Sciatic nerve (tissue), 2 donors: ENCODE data around the gene CALD1. TPM values are rescaled to one million over a fixed set of nuclear protein-coding genes. Genes with fewer than 3 reads are reported as not detected.

Experiments used
- ATAC-seq: fragments of 200-7000 bp; cut with Tn5 transposase; one replicate; pipeline ENCODE4 v1.9.1; 2020; ENCODE audit warnings: mild to moderate bottlenecking, moderate library complexity
- DNase-seq: peaks from one replicate; pipeline ENCODE4 v3.0.0-alpha.2; 2020; ENCODE audit warnings: low spot score
- intact Hi-C: fragments of 100-400 bp; cut with DNase I; formaldehyde crosslinking; loops from one replicate; pipeline ENCODE4 v1.14.2; 2022
- total RNA-seq: library from RNA; stranded (reverse); fragmentation: NEBNext Ultra II Directional; extraction: Animal tissue kit (Norgen Biotek cat#: 25700); gene quantifications from one replicate; pipeline ENCODE4 v1.2.1, GENCODE V29; 2021
- donor health status: DM: no; HTN: no; CAD: no.
- donor health status: DM: no; HTN: no; CAD: no.

CALD1 gene
- total RNA-seq, 1 donor from 2014 or later, result 534 TPM

DNA sequence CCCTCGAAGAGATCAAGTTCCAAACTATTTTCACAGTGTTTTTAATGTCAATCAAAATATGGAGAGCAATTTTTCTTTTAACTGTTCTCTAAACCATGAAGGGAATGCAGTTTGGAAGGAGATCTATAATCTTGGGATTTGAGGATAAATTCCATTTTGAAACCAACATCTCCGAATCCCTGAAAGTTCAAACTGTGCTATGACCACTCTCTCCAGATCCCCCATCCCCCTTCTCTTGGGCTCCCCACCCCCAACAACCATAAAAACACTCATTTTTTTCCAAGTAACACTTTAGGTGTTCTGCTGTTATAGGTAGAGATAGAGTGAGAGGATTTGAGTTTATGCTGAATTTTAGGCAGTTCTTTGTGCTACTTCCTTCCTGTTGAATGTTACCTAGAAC is 1.7 kb downstream of the CALD1 start:
- intact Hi-C loops, result no loop called here
- no peak for DNase-seq
- ATAC-seq, result no peak

DNA sequence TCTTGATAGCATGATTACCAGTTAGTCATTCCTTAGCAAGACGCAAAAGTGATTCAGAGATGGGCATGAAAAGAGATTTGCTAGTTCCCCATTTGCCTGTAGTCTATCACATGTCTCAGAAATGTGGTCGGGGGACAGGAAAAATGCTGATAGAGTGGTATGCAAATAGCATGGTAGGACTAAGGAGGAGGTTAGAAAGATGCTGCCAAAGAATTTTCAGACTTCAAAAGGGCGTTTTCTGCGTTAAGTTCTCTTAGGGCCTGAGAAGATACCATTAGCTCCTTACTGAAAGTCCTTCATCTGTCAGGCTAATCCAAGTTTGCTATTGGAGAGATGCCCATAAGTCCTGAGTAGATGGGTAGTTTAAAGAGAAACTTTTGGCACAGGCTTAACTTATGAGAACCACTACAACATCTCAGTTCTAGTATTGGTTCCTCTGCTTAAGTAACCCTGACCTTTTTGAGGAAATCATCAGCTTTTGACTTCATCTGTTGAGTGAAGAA is 2.7 kb downstream of the CALD1 start:
- intact Hi-C loops, result no loop called here

DNA sequence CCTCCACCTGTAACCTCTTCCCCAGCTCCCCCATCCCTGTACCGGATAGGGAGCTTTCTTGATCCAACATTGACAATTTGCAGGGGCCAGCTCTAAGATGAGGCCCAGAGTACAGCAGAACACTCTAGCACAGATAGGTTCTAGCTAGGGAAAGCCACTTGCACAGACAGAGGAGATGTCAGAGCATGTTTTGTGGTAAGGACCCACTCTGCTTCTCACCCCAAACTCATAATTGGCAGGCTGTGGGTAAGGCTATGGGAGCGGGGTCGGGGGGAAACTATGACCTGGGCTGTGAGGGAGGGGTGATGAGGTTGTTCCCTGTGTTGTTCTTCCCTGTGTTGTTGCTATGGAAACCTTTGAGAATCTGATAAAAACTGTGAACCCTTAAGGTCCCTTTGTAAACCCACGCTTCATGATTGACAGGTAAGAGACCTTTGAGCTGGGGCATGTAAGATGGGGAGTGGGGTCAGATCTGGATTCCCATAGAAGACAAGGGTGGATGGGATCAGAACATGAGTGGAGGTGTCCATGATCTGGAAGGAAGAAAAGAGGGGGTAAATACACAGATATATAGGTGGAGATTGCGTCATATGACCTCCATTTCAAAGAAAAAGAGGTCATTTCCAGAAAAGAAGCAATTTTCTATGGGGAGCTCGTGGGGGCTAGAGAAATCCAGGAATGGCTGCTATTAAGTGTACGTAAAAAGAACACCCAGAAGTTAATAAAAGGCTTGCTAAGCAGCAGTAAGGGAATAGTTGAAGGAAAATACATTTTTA is 4.0 kb downstream of the CALD1 start:
- no peak for ATAC-seq
- intact Hi-C loops, result no loop called here

More for the DNA sequence above, 2.7 kb downstream of the CALD1 start:
- ATAC-seq (no peak), DNase-seq (no peak)

DNA sequence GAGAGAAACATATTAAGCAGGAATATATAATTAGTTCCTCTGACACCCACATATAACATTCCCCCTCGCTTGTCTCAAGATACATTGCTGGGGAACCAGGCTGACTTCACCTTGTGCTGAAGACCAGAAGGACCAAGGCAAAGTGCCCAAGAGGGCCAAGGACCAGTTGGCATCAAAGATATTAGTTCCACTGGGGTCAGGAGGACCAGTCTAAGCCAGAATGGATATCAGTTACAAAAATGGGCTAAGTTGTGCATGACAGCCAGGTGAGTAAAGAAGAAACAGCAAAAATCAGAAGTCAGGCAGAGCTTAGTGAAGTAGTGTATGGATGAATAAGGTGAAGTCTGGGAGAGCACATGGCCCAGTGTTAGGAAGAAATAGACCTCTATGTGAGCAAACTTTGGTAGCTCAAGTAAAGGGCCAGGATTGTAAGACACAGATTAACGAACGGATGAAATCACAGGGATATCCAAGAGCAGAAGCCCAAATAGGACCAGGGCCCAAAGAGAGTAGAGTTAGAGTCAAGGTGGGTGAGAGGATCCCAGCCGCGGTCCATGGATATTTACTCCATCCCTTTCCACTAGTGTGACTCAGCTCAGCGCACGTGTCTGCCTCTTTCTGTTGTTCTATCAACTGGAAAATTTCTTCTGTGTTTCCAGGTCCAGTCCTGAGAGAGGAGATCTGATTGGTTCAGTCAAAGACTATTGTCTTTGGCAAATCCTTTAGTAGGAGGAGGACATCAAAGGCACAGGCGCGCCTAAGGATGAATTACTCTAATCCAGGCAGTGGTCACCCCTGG is 5.0 kb downstream of the CALD1 start:
- peak; percentile 60 for ATAC-seq
- DNase-seq, result no peak
- intact Hi-C loops, result no loop called here

More for the DNA sequence above, 4.0 kb downstream of the CALD1 start:
- no peak for DNase-seq

DNA sequence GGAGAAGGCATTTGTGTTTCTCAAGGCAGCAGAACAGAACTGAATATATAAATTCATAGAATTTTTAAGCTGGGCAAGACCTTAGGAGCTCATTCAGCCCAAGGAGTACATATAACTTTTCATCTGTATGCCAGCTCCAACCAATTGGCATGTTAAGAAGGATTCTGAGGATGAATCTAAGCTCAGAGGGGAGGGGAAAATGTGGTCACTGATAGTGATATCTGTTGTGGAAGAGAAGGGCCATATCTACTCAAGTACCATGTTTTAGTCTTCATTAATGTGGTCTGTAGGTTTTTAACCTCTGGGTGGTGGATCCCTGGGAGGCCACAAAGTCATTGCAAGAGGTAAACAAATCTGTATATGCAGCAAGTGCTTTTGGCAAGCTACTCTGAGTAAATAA is 6.4 kb downstream of the CALD1 start:
- no peak for DNase-seq
- ATAC-seq, result no peak
- intact Hi-C loops, result no loop called here

DNA sequence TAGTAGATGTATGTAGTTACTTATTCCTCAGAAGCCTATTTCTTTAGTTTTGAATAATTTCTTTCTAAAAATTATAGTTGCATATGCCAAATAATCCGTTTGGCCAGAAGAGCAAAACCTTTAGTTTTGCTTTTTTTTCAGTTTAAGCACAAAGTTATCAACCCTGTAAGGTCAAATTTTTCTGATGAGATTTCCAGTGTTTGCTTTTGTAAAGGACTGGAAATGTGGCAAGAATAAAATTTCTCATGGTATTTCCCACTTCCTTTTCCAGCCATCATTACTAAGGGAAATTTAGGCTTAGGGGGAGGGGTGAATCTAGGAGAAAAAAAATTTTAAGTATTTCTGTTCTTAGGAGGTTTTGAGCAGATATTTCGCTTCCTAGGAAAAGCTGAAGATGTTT is 7.6 kb downstream of the CALD1 start:
- ATAC-seq (no peak), DNase-seq (no peak)
- intact Hi-C loops, result no loop called here

DNA sequence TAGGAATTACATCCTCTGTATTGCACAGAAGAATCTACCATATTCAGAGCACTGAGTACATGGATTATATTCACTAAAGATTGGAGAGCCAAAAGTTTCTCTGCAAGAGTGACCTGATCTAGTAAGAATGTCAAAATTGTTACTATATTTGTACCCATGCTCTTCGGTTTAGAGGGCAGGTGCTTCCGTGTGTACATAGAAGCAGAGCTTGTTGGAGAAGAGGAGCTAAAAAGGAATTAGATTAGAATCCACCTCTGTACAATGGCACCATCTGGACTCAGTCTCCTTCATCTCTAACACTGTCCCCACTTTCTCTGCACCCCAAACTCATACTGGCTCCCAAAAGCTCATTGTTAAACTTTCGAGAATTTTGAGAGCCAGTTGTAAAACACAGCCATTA is 8.3 kb downstream of the CALD1 start:
- no peak for DNase-seq
- ATAC-seq, result no peak
- intact Hi-C loops, result no loop called here

DNA sequence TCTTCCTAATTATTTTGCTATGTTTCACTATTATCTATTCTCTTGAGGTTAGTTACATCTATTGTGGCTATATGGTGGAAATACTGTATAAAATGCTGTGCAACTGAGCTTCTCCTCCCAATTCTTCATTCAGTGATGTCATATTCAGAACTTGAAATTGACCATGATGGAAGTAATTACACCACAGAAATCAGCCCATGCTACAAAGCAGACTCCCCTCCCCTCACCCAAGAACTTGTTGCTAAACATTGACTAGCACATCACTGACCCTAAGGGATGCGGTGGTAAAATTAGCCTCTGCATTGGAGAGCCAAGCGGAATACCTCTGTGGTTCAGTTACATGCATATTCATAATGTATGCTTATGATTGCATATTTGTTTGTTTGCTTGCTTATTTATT is 8.8 kb downstream of the CALD1 start:
- intact Hi-C loops, result no loop called here
- DNase-seq (no peak), ATAC-seq (no peak)

DNA sequence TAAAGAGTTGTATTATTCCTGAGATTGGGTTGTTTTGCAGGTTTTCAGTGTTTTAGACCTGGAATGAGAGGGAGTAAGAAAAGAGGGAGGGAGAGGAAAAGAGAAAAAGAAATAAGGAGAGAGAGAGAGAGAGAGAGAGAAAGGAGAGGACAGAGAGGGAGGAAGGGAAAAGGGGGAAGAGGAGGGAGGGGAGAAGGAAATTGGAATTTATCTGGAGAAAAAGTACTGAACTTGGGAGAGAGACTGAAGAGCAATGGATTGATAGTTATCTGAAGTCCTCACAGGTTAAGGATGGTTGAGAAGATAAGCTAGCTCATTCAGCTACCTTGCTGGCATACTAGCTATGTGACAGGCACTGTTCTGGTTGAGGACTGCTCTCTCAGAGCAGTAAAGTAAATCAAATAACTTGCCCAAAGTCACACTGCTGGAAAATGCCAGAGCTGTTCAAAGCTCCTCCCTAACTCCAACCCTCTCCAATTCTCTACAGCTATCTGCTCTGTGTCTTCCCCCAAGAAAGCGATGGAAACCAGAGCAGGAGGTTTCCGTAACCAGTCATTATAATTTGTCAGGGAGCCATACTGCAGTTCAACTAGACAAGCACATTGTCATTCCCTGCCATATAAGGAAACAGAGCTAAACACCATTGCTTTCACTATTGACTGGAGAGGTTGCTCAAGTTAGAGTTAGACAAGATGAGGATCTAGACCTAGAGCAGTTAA is 10.7 kb downstream of the CALD1 start:
- DNase-seq (no peak), ATAC-seq (peak; percentile 67)
- intact Hi-C loops, result no loop called here

DNA sequence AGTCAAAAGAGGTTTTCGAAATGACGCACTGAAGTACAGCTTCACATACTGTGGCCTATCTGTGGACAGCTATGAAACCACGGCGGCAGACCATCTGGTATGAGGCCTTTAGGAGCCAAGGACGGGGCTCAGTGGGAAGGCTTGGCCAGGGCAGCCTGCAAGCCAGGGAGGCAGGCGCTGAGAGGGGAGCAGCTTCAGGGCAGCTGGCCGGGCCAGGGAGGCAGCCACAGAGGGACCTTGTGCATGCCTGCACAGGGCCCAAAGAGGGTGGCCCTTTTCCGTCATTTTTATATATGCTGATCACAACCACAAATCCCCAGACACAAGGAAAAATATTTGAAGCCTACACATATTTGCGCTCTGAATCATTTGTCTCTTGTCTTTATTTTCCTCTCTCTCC is 13.5 kb downstream of the CALD1 start:
- intact Hi-C loops, result no loop called here
- DNase-seq, result no peak
- ATAC-seq, result peak; percentile 8

DNA sequence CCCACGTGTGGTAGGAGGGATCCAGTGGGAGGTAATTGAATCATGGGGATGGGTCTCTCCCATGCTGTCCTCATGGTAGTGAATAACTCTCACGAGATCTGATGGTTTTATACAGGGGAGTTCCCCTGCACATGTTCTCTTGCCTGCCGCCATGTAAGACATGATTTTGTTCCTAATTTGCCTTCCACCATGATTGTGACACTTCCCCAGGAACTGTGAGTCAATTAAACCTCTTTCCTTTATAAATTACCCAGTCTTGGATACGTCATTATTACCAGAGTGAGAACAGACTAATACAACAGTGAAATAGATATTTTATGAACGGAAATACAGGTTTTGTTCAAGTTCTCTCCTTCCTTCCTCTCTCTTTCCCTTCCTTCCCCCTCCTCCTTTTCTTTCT is 15.8 kb downstream of the CALD1 start:
- intact Hi-C loops, result no loop called here
- ATAC-seq, result no peak
- DNase-seq, result no peak

DNA sequence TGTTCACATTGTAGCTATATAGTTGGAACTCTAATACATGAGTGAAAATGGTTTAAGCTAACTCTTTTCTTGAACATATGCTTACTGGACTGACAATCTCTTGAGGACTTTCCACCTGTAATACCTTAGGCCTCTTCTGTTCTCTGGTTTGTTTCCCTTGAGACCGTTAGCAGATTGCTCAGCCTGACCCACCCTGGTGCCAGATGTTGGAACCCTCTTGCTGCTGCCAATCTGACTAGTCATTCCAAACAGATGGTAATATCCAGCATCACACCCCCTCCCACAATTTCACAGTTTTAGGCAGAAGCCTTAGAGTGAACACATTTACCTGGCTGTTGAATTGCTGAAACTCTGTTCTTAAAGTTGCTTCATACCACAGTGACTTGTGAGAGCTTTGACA is 18.7 kb downstream of the CALD1 start:
- intact Hi-C loops, result no loop called here
- DNase-seq (no peak), ATAC-seq (no peak)

DNA sequence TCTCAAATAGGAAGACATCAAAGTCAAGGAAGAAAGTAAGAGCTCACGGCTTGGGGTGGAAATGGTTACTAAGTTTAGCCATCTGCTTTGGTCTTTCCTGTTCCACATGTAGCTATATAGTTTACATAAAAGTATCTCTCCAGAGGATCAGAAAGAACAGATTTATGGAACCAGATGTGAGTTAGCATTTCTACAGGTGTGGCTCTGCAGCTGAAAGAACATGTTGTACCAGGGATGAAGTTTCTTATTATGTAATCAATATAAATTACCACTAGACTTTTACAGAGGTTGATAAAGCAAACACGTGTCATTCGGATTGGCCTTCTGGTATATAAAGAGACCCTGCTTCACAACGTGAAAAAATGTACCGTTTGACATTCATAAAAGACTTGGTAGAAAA is 19.9 kb downstream of the CALD1 start:
- ATAC-seq, result no peak
- intact Hi-C loops, result no loop called here

DNA sequence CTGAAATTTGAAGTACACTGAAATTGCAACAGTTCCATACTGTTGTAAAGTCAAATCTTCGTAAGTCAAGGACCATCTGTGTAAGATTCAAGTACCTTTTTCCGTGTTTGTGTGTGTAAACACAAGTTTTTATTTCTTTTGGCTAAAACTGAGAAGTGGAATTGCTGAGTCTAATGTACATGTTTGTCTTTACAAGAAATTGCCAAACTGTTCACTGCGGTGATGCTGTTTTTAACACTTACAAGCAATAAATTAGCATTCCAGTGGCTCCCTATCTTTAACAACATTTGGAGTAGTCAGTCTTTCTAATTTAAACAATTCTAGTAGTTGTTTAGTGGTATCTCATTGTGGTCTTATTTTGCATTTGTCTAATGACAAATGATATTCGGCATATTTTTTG is 23.3 kb downstream of the CALD1 start:
- intact Hi-C loops, result no loop called here
- no peak for DNase-seq
- no peak for ATAC-seq

More for the DNA sequence above, 19.9 kb downstream of the CALD1 start:
- no peak for DNase-seq

DNA sequence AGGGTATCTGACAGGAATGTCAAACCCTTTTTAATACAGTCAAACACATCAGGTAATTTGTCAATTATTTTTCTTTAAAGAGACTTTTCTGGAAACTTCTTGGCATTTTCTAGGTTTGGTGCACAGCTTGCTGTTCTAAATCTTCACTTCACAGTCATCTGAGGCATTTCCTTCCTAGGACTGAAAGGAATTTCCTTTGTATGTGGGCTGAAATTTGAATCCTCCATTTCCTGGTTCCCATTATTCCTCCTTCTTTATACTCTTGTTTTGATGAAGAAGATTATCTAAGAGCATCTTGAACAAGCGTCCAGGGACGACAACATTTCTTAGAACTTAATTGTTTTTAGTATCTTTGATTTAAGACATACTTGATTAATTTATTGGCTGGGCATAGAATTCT is 24.9 kb downstream of the CALD1 start:
- ATAC-seq (no peak), DNase-seq (no peak)
- intact Hi-C loops, result no loop called here

DNA sequence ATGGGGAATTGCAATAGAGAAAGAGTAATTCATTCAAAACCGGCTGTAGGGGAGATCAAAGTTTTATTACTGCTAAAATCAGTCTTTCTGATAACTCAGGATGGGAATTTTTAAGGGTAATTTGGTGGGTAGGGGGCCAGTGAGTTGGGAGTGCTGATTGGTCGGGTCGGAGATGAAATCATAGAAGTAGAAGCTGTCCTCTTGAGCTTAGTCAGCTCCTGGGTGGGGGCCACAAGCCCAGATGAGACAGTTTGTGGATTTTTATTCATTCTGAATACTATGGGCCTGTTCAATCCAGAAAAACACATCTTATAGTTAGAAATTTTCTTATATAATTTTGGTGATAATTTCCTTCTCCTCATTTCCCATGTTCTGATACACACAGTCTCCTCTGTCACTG is 25.4 kb downstream of the CALD1 start:
- DNase-seq (no peak), ATAC-seq (no peak)
- intact Hi-C loops, result no loop called here

DNA sequence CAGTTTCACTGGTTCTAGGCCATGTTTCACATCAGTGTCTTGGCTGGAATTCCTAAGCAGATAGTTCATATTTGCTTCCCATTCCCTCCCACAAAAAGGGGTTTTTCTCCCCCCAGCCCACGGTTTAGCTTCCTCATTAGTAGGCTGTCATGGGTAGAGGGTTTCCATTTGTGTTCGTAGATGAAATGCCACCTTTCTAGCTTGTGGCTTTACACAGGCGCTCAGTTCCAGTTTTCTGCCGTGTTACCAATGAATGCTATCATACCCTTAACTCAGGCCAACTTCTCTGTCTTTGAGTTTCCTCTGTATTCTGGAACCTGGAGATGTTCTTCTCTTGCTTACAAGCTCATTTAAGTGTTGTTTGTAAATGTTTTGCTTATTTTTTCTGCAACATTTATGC is 26.8 kb downstream of the CALD1 start:
- ATAC-seq (no peak), DNase-seq (no peak)
- intact Hi-C loops, result no loop called here

DNA sequence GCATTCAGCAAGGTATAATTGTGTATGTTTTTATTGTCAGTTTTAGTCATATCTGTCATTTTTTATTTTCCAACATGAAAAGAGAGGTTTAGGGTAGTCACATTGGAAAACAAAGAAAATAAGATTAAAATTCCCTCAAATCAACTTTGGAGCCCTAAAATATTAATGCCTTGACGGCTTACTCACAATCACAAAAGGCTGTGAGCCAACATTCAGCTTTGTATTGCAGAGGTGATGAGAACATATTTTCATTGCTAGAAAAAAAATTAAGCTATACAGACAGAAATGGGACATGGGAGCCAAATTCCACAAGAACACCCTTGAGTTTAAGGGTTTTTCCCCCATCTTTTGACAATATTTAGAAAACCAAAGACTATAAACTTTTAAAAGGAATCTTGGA is 30.2 kb downstream of the CALD1 start:
- ATAC-seq, result no peak
- no peak for DNase-seq
- intact Hi-C loops, result no loop called here

DNA sequence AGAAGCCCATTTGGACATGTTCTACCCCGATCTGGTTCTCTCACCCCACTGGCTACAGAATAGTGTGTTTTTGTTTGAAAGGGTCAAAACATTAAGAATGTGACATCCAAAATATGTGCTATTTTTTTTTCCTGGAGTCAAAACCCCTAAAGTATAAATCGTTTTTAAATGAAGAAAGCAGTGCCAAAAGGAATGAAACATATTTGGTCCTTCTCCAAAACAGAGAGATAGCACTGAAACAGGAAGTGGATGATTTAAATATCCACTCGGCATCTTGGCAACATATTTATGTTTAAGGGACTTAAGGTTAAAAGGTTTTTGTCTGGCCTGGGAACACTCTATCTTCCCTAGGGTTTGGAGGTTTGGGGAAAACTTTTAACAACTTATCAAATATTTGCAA is 32.3 kb downstream of the CALD1 start:
- DNase-seq (no peak), ATAC-seq (no peak)
- intact Hi-C loops, result no loop called here
